HG03066 (cell line): Measurements from ENCODE around the gene NBAS.

Experiments
- ATAC-seq: cut with Tn5 transposase; IDR thresholded peaks from one replicate; pipeline ENCODE4 v1.9.1; 2021; ENCODE audit warnings: low read depth; ENCODE audit not compliant: unreplicated experiment

Gene NBAS

GRCh38 chr2:15377202-15377601 is 183.9 kb downstream of the NBAS start:
- ATAC-seq, result no peak

DNA sequence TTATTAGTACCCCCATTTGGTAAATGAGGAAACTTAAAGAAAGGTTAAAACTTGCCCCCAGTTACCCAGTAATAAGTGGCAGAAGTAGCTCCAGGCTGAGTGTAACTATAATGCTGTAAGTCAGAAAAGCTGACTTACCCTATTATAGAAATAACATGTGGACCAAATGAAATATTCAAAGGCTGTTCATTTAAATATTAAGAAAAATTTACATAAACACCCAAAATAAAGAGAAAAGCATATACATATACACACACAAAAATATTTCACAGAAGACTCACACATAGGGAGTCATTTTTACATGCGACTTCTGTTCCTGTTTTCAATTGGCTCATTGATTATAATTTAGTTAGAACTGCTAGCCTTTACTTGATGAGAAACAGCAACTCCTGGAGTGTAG is 189.1 kb downstream of the NBAS start:
- ATAC-seq, result no peak

DNA sequence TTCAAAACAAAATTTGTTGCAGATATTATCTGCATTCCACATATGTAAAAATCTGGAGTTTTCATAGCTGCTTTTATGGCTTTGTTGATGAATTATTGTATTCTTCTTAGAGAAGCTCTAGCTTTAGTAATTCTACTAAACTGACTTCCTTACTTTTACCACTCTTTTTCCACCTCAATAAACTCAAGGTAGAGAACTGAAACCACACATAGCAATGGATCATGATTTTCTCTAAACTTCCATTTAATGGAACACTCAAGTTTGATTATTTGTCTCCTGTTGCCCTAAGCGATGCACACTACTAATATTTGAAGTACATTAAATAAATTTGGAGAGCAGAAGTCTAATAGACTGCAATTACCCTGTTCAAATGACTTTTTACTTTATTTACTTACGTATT is 192.0 kb downstream of the NBAS start:
- no peak for ATAC-seq

DNA sequence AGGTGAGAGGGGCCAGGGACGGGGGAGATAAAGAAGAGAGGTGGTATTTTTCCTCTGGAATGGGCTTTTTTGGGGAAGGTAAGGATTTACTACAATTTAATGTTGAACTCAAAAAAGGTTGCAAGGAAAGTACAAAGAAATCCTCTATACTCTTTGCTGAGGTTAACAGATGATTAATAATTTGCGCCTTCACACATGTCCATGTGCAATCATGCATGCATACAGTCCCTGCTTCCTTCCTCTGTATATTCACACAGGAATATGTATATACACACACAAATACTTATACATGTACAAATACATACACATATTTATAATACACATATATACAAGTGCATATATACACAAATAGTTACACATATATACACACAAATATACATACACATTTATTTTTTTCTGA is 193.4 kb downstream of the NBAS start:
- peak; percentile 49 for ATAC-seq

DNA sequence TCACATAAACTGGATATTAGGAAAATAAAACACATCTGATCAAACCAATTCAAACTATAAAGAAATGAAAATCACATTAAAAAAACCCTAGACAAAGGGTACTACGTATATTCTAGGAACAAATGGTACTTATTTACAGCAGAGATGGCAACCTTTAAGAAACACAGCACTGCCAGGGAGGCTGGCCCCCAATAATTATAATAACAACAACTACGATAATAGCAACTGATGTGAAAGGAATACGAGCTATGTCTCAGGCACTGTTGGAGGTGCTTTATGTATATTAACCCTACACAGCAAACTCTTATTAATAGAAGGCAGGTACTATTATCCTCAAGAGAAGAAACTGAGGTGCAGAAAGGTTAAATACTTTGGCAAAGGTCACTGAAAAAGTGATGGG is 193.9 kb downstream of the NBAS start:
- ATAC-seq, result no peak

- ATAC-seq, result no peak
Observed at GRCh38 chr2:15365411-15365810, 195.7 kb downstream of the NBAS start.

- no peak for ATAC-seq
Observed at GRCh38 chr2:15364561-15364960, 196.6 kb downstream of the NBAS start.

DNA sequence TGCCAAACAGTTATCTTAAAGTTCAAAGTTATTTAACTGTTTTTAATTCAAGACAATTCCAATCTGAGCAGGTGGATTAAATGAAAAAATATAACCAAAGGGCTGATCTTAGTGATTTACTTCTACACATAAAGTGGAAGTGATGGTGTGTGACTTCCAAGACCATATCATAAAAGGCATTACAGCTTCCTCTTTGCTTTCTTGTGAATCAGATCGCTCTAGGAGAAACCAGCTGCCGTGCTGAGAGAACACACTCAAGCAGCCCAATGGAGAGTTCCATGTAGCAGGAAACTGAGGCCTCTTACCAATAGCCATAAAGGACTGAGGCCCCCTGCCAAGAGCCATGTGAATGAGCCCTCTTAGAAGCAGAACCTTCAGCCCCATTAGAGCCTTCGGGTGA is 197.4 kb downstream of the NBAS start:
- no peak for ATAC-seq

- ATAC-seq, result no peak
Observed at GRCh38 chr2:15363142-15363541, 198.0 kb downstream of the NBAS start.

- no peak for ATAC-seq
Observed at GRCh38 chr2:15359716-15360531, 201.2 kb downstream of the NBAS start.

DNA sequence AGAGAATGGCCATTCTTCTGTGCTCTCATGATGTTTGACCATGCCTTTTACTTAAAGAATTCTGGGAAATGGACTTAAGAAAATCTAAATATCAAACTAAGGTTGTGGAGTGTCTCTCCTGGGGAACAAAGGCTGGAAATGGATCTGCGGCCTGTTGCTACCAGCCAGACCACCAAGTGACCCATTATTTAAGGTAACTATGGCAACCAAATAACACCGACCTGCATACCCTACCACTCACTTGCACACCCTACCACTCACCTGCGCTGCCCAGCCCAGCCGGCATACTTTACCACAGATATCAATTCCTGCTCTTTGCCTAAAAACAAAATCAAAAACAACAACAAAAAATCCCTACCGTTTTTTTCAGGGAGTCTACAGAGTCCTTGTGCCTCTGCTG is 203.2 kb downstream of the NBAS start:
- no peak for ATAC-seq

DNA sequence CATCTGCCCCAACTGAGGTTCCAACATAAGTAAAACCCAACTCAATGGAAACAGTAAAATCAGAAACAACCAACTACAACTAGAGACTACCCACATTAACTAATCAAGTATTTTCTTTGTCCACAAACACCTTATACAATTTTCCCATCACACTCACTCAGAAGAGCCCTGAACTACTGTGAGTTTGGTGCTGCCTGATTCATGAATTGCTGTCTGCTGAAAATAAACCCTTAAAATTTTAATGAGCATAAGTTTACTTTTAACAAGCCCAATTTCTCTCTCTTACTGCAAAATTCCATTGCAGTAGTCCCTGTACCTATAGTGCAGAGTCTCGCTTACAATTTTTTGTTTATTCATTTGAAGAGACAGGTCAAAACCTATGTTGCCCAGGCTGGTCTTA is 203.9 kb downstream of the NBAS start:
- no peak for ATAC-seq

DNA sequence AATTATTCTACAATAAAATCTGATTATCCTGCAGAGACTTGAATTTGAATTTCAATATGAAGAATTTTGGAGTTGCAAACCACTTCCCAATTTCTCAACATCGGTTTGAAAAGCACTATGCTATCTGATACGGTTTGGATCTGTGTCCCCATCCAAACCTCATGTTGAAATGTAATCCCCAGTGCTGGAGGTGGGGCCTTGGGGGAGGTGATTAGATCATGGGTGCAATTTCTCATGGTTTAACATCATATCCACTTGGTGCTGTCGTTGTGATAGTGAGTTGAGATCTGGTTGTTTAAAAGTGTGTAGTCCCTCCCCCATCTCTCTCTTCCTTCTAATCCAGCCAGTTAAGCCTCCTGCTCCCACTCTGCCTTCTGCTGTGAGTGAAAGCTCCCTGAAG is 205.7 kb downstream of the NBAS start:
- no peak for ATAC-seq

DNA sequence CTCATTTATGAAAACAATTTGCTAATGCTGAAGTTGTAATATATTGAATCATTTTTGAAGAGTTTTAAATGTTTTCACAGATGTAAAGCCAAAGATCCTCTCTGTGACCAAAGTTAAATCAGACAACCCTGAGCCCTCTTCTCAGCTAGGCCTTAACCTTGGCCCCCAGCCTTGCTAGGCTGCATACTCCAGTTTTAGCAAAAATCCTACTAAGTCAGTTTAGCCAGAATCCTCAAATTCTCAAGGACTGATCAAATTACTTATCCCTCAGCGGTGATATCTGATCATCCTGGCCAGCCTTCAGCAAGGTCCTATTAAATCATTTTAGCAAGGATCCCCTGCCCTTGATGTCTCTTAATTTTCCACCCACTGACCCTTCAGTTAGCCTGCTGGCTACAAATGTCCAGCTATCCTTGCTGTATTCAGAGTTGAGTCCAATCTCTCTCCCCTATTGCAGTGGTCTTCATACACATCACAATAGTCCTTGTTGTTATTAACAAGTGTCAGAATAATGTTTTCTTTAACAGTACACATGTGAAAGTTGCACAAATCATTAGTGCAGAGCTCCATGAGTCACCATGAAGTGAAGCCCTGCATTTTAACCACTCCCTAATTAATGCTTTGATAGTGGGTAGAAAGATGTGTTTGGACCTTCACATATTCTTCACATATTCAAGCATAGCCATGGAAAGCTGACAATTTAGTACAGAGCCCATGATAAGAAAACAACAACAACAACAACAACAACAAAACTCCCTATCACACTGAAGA is 206.4 kb downstream of the NBAS start:
- no peak for ATAC-seq

- no peak for ATAC-seq
Observed at GRCh38 chr2:15352363-15352762, 208.8 kb downstream of the NBAS start.

DNA sequence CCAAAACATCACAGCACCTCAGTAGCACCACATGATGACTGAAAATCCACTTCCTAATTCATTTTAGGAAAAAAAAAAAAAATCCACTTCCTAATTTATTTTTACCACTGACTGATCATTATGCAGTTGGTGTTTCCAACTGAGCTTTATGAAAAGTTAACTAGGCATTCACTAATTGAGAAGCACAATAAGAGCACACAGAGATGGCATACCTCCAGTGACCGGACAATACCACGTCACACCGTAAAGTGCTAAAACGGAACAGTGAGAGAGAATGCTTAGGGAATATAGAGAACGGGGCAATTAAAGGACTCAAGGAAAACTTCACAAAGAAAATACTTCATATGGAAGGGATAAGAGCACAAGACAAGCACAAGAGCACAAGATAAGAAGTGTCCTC is 212.5 kb downstream of the NBAS start:
- ATAC-seq, result no peak

DNA sequence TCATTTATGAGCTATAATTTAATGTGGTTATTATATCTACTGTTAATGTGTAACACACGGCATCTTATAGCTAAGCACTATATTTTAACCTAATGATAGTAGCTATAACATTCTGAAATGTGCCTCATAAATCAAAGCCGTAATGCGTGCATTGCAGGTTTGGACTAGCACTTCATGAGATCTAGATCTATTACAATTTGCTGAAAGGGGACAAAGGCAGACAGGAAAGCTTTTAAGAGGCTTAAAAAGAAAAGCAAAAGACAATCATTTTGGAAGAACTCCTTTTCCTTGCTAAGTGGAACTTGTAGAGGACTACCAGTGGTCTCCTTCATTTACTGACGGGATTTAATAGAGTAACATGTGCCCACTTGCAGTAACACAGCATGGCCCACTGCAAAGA is 213.1 kb downstream of the NBAS start:
- no peak for ATAC-seq

GRCh38 chr2:15346624-15347023 is 214.5 kb downstream of the NBAS start:
- ATAC-seq, result no peak

DNA sequence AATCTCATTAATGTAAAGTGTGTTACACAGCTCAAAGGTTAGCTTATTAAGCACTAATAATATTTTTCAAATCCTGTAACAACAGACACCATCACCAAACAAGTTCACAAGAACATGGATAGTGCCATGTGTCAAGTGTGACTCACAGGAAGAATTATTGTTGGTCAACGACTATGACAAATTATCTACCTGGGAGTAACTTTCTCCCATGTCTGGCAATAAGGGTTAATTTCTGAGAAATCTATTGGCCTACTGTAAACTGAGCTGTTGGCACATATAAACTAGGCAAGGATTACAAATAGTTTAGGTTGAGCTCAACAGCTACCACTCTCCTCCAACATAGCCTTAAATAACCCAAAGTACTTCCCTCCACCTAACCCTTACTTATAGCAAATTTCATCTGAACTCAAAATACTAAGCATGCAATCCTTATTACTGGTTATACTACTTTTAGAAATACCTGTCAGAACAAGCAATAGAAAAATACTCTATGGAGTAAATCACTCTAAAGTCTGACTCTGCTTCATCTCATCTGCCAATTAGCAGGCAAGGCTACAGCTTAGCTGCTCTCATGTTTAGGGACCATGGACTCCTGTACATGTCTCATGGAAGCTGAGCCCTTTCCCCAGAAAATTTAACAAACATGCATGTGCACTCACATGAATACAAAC is 223.0 kb downstream of the NBAS start:
- ATAC-seq, result no peak

DNA sequence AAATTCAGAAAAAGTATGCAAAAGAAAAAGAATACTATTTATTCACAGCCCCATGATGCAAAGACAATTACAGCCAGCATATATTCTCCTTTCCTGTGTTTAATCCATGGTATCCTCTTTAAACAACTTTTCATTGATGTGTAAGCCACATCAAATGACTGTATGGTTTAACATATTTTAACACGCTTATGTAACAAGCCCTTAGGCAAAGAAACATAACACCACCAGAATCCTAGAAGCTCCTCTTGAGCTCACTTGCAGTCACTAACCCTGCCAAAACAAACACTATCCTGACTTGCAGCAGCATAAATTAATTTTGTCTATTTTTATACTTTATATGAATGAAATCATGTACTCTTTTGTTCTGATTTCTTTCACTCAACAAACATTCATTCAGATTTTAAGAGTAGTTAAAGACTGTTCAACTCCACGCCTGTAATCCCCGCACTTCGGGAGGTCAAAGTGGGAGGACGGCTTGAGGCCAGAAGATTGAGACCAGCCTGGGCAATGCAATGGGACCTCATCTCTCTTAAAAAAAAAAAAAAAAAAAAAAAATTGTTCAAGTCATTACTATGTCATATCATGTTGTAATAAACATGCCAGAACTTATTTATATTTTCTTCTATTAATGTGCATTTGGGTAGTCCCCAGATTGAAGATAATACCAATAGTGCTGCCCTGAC is 226.3 kb downstream of the NBAS start:
- ATAC-seq, result no peak

DNA sequence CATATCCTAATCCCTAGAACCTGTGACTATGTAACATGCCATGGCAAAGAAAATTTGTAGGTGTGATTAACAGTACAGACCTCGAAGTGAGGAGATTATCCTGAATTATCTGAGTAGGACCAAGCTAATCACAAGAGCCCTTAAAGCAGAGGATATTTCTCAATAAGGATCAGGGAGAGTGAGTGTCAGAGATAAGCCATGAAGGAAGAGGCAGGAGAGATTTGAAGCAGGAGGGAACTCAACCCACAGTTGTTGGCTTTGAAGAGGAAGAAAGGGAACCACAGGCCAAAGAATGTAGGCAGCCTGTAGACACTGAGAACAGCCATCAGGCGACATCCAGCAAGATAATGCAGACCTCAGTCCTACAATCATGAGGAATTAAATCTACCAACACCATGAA is 229.3 kb downstream of the NBAS start:
- ATAC-seq, result no peak
